KMS-11 (cell line): ENCODE measurements around the gene CABS1.

ENCODE experiments used
- H2AFZ ChIP-seq: fragments of 200-600 bp; sonication (generic); 2 replicates; pipeline ENCODE4 v1.6.1; 2016; ENCODE audit warnings: antibody characterized with exemption, mixed run types, low read depth
- H3K27ac ChIP-seq: fragments of 200-600 bp; sonication (generic); 2 replicates; pipeline ENCODE4 v1.6.1; 2016; ENCODE audit warnings: mild to moderate bottlenecking, mixed run types
- H3K27me3 ChIP-seq: fragments of 200-600 bp; sonication (generic); 2 replicates; pipeline ENCODE4 v1.6.1; 2017; ENCODE audit warnings: mild to moderate bottlenecking, low read depth, mixed run types, moderate library complexity; ENCODE audit not compliant: insufficient read depth
- H3K36me3 ChIP-seq: fragments of 200-600 bp; sonication (generic); 2 replicates; pipeline ENCODE4 v1.6.1; 2017; ENCODE audit warnings: mild to moderate bottlenecking, mixed run types; ENCODE audit not compliant: insufficient read depth
- H3K4me1 ChIP-seq: fragments of 200-600 bp; sonication (generic); 2 replicates; pipeline ENCODE4 v1.6.1; 2016; ENCODE audit warnings: mild to moderate bottlenecking, low read depth, mixed run types; ENCODE audit not compliant: poor library complexity, severe bottlenecking
- H3K4me2 ChIP-seq: fragments of 200-600 bp; sonication (generic); 2 replicates; pipeline ENCODE4 v1.7.0; 2016; ENCODE audit warnings: mild to moderate bottlenecking, mixed run types
- H3K4me3 ChIP-seq: fragments of 200-600 bp; sonication (generic); IDR thresholded peaks from 2 replicates; pipeline ENCODE4 v1.6.1; 2017; ENCODE audit warnings: low read depth, low read length, mixed read lengths; ENCODE audit not compliant: insufficient read depth
- H3K79me2 ChIP-seq: fragments of 200-600 bp; sonication (generic); 2 replicates; pipeline ENCODE4 v1.6.1; 2016; ENCODE audit warnings: low read depth, mixed run types; ENCODE audit not compliant: insufficient read depth
- H3K9ac ChIP-seq: fragments of 200-600 bp; sonication (generic); 2 replicates; pipeline ENCODE4 v1.6.1; 2016; ENCODE audit warnings: mild to moderate bottlenecking, mixed run types
- H4K20me1 ChIP-seq: fragments of 200-600 bp; sonication (generic); 2 replicates; pipeline ENCODE4 v1.6.1; 2016; ENCODE audit warnings: mild to moderate bottlenecking, mixed run types; ENCODE audit not compliant: insufficient read depth
- TF ChIP-seq, protein P1 (sequence below): fragments of 200-600 bp; sonication (generic); conservative IDR thresholded peaks from 2 replicates; pipeline ENCODE4 v1.6.1; 2017; ENCODE audit warnings: low read depth, mild to moderate bottlenecking, antibody characterized with exemption, low read length, moderate library complexity, mixed read lengths

The CABS1 gene

DNA sequence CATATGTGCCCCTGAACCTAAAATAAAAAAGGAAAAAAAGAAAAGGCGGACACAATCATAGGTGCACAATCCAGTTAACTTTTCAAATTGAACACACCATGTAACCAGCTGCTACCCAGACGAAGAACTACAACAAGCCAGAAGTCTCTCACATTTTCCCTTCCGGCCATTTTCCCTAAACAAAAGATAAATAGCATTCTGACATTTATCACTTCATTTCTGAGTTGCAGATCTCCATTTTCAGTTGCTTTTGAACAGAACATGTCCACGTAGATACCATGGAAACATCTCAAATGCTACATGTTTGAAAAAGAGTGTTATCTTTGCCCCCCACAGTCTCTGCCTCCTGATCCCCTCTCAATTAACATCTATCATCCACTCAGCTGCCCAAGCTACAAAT lies 29.2 kb upstream of the CABS1 start:
- H3K9ac ChIP-seq: no peak overlapping the region
- H3K36me3 ChIP-seq: no peaks in the 10 kb centered on the region
- no peak overlapping the region for H3K27ac ChIP-seq
- TF ChIP-seq, protein P1, sequence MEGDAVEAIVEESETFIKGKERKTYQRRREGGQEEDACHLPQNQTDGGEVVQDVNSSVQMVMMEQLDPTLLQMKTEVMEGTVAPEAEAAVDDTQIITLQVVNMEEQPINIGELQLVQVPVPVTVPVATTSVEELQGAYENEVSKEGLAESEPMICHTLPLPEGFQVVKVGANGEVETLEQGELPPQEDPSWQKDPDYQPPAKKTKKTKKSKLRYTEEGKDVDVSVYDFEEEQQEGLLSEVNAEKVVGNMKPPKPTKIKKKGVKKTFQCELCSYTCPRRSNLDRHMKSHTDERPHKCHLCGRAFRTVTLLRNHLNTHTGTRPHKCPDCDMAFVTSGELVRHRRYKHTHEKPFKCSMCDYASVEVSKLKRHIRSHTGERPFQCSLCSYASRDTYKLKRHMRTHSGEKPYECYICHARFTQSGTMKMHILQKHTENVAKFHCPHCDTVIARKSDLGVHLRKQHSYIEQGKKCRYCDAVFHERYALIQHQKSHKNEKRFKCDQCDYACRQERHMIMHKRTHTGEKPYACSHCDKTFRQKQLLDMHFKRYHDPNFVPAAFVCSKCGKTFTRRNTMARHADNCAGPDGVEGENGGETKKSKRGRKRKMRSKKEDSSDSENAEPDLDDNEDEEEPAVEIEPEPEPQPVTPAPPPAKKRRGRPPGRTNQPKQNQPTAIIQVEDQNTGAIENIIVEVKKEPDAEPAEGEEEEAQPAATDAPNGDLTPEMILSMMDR: no peak
- no peaks in the 10 kb centered on the region for H3K79me2 ChIP-seq
- no peak overlapping the region for H3K4me2 ChIP-seq
- no peaks in the 10 kb centered on the region for H3K4me1 ChIP-seq
- no peak overlapping the region for H2AFZ ChIP-seq
- no peaks in the 10 kb centered on the region for H3K27me3 ChIP-seq
- no peak overlapping the region for H3K4me3 ChIP-seq
- H4K20me1 ChIP-seq: no peaks in the 10 kb centered on the region

DNA sequence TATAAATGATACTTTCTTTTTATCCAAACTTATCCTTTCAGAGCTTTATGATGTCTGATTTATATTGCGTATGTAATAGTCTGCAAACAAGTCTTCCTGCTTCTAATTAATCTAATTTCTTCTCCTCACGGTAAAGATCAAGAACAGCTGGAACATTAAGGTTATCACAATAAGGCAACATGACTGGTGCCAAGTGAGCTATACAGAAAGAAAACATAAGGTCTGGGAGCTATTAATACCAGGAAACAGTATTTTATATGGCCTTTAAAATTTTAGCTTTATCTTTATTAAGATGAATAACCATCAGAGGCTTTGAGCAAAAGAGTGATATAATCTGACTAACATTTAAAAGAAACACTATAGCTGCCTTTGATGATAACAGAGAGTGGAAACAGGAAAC lies 28.7 kb upstream of the CABS1 start:
- Histone ChIP-seq H3K4me1 (no peaks in the 10 kb centered on the region), H3K27ac (no peak overlapping the region), H3K27me3 (no peaks in the 10 kb centered on the region), H4K20me1 (no peaks in the 10 kb centered on the region), H3K4me2 (no peak overlapping the region), H3K9ac (no peak overlapping the region), H2AFZ (no peak overlapping the region), H3K36me3 (no peaks in the 10 kb centered on the region), H3K79me2 (no peaks in the 10 kb centered on the region), H3K4me3 (no peak overlapping the region)
- TF ChIP-seq, protein P1: no peak

DNA sequence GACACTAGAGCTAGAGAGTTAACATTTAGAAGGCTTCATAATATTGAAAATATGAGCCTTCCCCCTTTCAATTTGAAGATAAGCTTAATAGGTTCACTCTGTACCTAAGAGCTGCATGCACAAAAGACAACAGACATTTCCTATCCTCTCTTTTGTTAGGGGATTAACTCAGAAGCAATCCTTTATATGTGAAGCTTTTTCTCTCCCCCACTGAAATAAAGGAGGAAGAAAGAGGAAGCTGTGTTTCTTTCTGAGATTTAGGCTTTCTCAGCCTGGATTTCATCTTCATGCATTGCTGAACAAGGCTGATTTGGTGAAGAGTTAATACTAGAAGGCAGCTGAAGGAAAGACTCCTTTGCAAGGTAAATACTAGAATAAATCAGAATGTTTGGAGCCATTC lies 21.0 kb upstream of the CABS1 start:
- no peaks in the 10 kb centered on the region for H3K27me3 ChIP-seq
- no peaks in the 10 kb centered on the region for H3K36me3 ChIP-seq
- H3K4me1 ChIP-seq: no peaks in the 10 kb centered on the region
- H3K9ac ChIP-seq: no peak overlapping the region
- H2AFZ ChIP-seq: no peak overlapping the region
- H3K4me2 ChIP-seq: no peak overlapping the region
- H3K27ac ChIP-seq: no peak overlapping the region
- no peak overlapping the region for H3K4me3 ChIP-seq
- H3K79me2 ChIP-seq: no peaks in the 10 kb centered on the region
- H4K20me1 ChIP-seq: no peaks in the 10 kb centered on the region
- TF ChIP-seq, protein P1: no peak

DNA sequence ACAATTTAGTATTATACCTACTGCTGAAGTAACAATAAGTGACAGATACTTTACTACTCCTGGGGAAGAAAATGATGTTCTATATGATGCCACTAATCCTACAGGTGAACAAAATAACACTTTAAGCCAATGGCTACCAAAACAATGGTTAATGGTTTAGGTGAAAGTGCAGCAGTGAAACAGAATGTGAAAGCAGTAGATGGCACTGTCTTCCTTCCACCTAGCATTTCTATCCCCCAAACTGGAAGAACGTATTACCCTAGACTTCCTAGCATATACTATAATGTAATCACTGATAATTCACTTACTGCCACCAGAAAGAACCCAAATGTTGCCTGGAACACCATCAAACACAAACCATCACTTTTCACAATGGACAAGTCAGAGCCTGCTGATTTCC lies 18.9 kb upstream of the CABS1 start:
- H3K4me2 ChIP-seq: no peak overlapping the region
- no peak overlapping the region for H3K9ac ChIP-seq
- H3K27ac ChIP-seq: no peak overlapping the region
- H2AFZ ChIP-seq: no peak overlapping the region
- H3K79me2 ChIP-seq: no peaks in the 10 kb centered on the region
- no peaks in the 10 kb centered on the region for H3K36me3 ChIP-seq
- H3K27me3 ChIP-seq: no peaks in the 10 kb centered on the region
- no peaks in the 10 kb centered on the region for H4K20me1 ChIP-seq
- TF ChIP-seq, protein P1: no peak
- H3K4me3 ChIP-seq: no peak overlapping the region
- no peaks in the 10 kb centered on the region for H3K4me1 ChIP-seq

DNA sequence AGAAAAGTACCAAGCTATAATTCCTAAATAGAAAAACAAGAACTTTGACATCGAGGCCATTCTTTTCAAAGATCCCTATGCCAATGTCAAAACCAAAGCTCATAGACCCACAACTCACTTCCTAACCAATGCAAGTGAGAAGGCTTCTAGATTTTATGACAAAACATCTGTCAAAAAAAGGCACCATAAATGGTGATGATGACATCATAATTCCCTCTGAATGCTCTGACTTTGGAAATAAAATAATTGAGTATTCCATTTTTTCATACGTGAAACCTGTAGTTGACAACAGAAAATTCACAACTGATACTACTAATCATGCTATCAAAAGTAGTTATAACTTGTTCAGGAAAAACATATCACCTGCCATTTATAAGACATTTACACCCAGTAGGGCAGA lies 8.7 kb upstream of the CABS1 start:
- Histone ChIP-seq H3K4me2 (no peak overlapping the region), H2AFZ (no peak overlapping the region), H3K27ac (no peak overlapping the region), H3K4me1 (no peaks in the 10 kb centered on the region), H3K9ac (no peak overlapping the region), H3K79me2 (no peaks in the 10 kb centered on the region), H3K27me3 (no peaks in the 10 kb centered on the region), H3K36me3 (no peaks in the 10 kb centered on the region), H4K20me1 (no peaks in the 10 kb centered on the region), H3K4me3 (no peak overlapping the region)
- TF ChIP-seq, protein P1: no peak
